Erythroblast (primary cell): ENCODE measurements around the gene ZNF219.

Experiments
- GATA1 ChIP-seq: IDR thresholded peaks from 2 replicates; pipeline ENCODE4 v1.6.1; 2011; ENCODE audit warnings: low read depth, mild to moderate bottlenecking, control low read depth, low read length, moderate library complexity
- POLR2A ChIP-seq: IDR thresholded peaks from 2 replicates; pipeline ENCODE4 v1.6.1; 2011; ENCODE audit warnings: mild to moderate bottlenecking, low read length

- TF ChIP-seq POLR2A (no peak), GATA1 (no peak)
Measured at GRCh38 chr14:21106498-21107282, 8.2 kb upstream of the ZNF219 start.
